ENCODE measurements around the gene ADCY6. TPM values are rescaled to one million over a fixed set of nuclear protein-coding genes. Genes with fewer than 3 reads are reported as not detected.

The ADCY6 gene
- total and polyA plus RNA-seq, 2 donors, result 23.9 to 30.2 TPM

GRCh38 chr12:48783432-48783831, 5.5 kb downstream of the ADCY6 start:
- Histone ChIP-seq H3K27ac (ENCODE audit: low read depth) (no peak overlapping the region), H3K4me3 (ENCODE audit: low read depth, low read length) (no peak overlapping the region), H3K4me1 (ENCODE audit: insufficient read depth) (no peaks in the 10 kb centered on the region), H3K36me3 (ENCODE audit: insufficient read depth) (no peaks in the 10 kb centered on the region)
- 92% methylated on average over 4 of the region's 4 CpGs for WGBS
- DNase-seq (ENCODE audit: extremely low spot score), result no peak

GRCh38 chr12:48782457-48783395, 6.2 kb downstream of the ADCY6 start:
- H3K27ac ChIP-seq (ENCODE audit: low read depth), result no peak overlapping the region
- H3K4me1 ChIP-seq (ENCODE audit: insufficient read depth), result no peaks in the 10 kb centered on the region
- no peak for DNase-seq (ENCODE audit: extremely low spot score)
- no peak overlapping the region for H3K4me3 ChIP-seq (ENCODE audit: low read depth, low read length)
- 86% methylated on average over 63 of the region's 63 CpGs for WGBS
- no peaks in the 10 kb centered on the region for H3K36me3 ChIP-seq (ENCODE audit: insufficient read depth)

GRCh38 chr12:48781750-48782456, 7.0 kb downstream of the ADCY6 start:
- Histone ChIP-seq H3K4me3 (ENCODE audit: low read depth, low read length) (no peak overlapping the region), H3K36me3 (ENCODE audit: insufficient read depth) (no peaks in the 10 kb centered on the region), H3K4me1 (ENCODE audit: insufficient read depth) (no peaks in the 10 kb centered on the region), H3K27ac (ENCODE audit: low read depth) (no peak overlapping the region)
- 80% methylated on average over 9 of the region's 9 CpGs for WGBS
- DNase-seq (ENCODE audit: extremely low spot score), result no peak

- WGBS, result 70% methylated on average over 11 of the region's 11 CpGs
- H3K4me3 ChIP-seq (ENCODE audit: low read depth, low read length), result no peak overlapping the region
- no peak overlapping the region for H3K27ac ChIP-seq (ENCODE audit: low read depth)
- DNase-seq (ENCODE audit: extremely low spot score), result no peak
- no peaks in the 10 kb centered on the region for H3K4me1 ChIP-seq (ENCODE audit: insufficient read depth)
- H3K36me3 ChIP-seq (ENCODE audit: insufficient read depth), result no peaks in the 10 kb centered on the region
Observed at GRCh38 chr12:48780381-48781025, 8.4 kb downstream of the ADCY6 start.

GRCh38 chr12:48779869-48780268, 9.0 kb downstream of the ADCY6 start:
- Histone ChIP-seq H3K4me1 (ENCODE audit: insufficient read depth) (no peaks in the 10 kb centered on the region), H3K36me3 (ENCODE audit: insufficient read depth) (no peaks in the 10 kb centered on the region), H3K27ac (ENCODE audit: low read depth) (no peak overlapping the region), H3K4me3 (ENCODE audit: low read depth, low read length) (no peak overlapping the region)
- WGBS, result 34% methylated on average over 3 of the region's 3 CpGs
- no peak for DNase-seq (ENCODE audit: extremely low spot score)

GRCh38 chr12:48777501-48778400, 11.1 kb downstream of the ADCY6 start:
- DNase-seq (ENCODE audit: extremely low spot score), result no peak
- Histone ChIP-seq H3K36me3 (ENCODE audit: insufficient read depth) (no peaks in the 10 kb centered on the region), H3K4me1 (ENCODE audit: insufficient read depth) (no peaks in the 10 kb centered on the region), H3K4me3 (ENCODE audit: low read depth, low read length) (no peak overlapping the region), H3K27ac (ENCODE audit: low read depth) (no peak overlapping the region)
- WGBS, result 84% methylated on average over 16 of the region's 16 CpGs

GRCh38 chr12:48776956-48777355, 11.9 kb downstream of the ADCY6 start:
- no peaks in the 10 kb centered on the region for H3K4me1 ChIP-seq (ENCODE audit: insufficient read depth)
- H3K27ac ChIP-seq (ENCODE audit: low read depth), result no peak overlapping the region
- no peak for DNase-seq (ENCODE audit: extremely low spot score)
- 91% methylated on average over 6 of the region's 6 CpGs for WGBS
- H3K36me3 ChIP-seq (ENCODE audit: insufficient read depth), result no peaks in the 10 kb centered on the region
- no peak overlapping the region for H3K4me3 ChIP-seq (ENCODE audit: low read depth, low read length)

- Histone ChIP-seq H3K27ac (ENCODE audit: low read depth) (no peak overlapping the region), H3K4me1 (ENCODE audit: insufficient read depth) (no peaks in the 10 kb centered on the region), H3K36me3 (ENCODE audit: insufficient read depth) (no peaks in the 10 kb centered on the region), H3K4me3 (ENCODE audit: low read depth, low read length) (no peak overlapping the region)
- WGBS, result 92% methylated on average over 29 of the region's 29 CpGs
- DNase-seq (ENCODE audit: extremely low spot score), result no peak
Observed at GRCh38 chr12:48775991-48776649, 12.8 kb downstream of the ADCY6 start.

- no peak for DNase-seq (ENCODE audit: extremely low spot score)
- H3K27ac ChIP-seq (ENCODE audit: low read depth), result no peak overlapping the region
- WGBS, result 93% methylated on average over 8 of the region's 8 CpGs
- H3K4me3 ChIP-seq (ENCODE audit: low read depth, low read length), result no peak overlapping the region
- H3K36me3 ChIP-seq (ENCODE audit: insufficient read depth), result no peaks in the 10 kb centered on the region
- H3K4me1 ChIP-seq (ENCODE audit: insufficient read depth), result no peaks in the 10 kb centered on the region
Observed at GRCh38 chr12:48775299-48775698, 13.6 kb downstream of the ADCY6 start.

GRCh38 chr12:48774516-48774915, 14.4 kb downstream of the ADCY6 start:
- H3K4me1 ChIP-seq (ENCODE audit: insufficient read depth), result no peaks in the 10 kb centered on the region
- 35% methylated on average over 2 of the region's 2 CpGs for WGBS
- DNase-seq (ENCODE audit: extremely low spot score), result no peak
- H3K4me3 ChIP-seq (ENCODE audit: low read depth, low read length), result no peak overlapping the region
- no peak overlapping the region for H3K27ac ChIP-seq (ENCODE audit: low read depth)
- no peaks in the 10 kb centered on the region for H3K36me3 ChIP-seq (ENCODE audit: insufficient read depth)

- WGBS, result 92% methylated on average over 5 of the region's 5 CpGs
- no peak overlapping the region for H3K4me3 ChIP-seq (ENCODE audit: low read depth, low read length)
- no peaks in the 10 kb centered on the region for H3K4me1 ChIP-seq (ENCODE audit: insufficient read depth)
- no peak overlapping the region for H3K27ac ChIP-seq (ENCODE audit: low read depth)
- no peaks in the 10 kb centered on the region for H3K36me3 ChIP-seq (ENCODE audit: insufficient read depth)
- DNase-seq (ENCODE audit: extremely low spot score), result no peak
Observed at GRCh38 chr12:48773686-48774085, 15.2 kb downstream of the ADCY6 start.

GRCh38 chr12:48771588-48772112, 17.2 kb downstream of the ADCY6 start:
- Histone ChIP-seq H3K27ac (ENCODE audit: low read depth) (no peak overlapping the region), H3K36me3 (ENCODE audit: insufficient read depth) (peaks cover 4% of the 10 kb centered on the region), H3K4me3 (ENCODE audit: low read depth, low read length) (no peak overlapping the region), H3K4me1 (ENCODE audit: insufficient read depth) (no peaks in the 10 kb centered on the region)
- DNase-seq (ENCODE audit: extremely low spot score), result no peak
- WGBS, result 94% methylated on average over 13 of the region's 13 CpGs

All from urinary bladder (tissue), 4 donors.